A673 (cell line): ENCODE results near the gene UQCC3. TPM values are rescaled to one million over a fixed set of nuclear protein-coding genes. Genes with fewer than 3 reads are reported as not detected.
A peak's percentile ranks its signal among the peaks of the same experiment; 100 is the strongest.

Experiments used
- BruUV-seq: library from RNA; stranded (reverse); fragments of 400-500 nt; replicated peaks from 2 replicates; lab custom pipeline; 2021; lab: Mats Ljungman, UMichigan
- CTCF ChIA-PET: fragments of 300-600 bp; sonication (Branson Sonifier 250); formaldehyde crosslinking; loops from one replicate; lab custom pipeline; 2022; ENCODE audit warnings: antibody characterized with exemption; lab: Charles Lee
- POLR2A ChIA-PET: fragments of 300-600 bp; sonication (Branson Sonifier 250); formaldehyde crosslinking; loops from one replicate; lab custom pipeline; 2022; ENCODE audit warnings: antibody characterized with exemption; ENCODE audit not compliant: low non-redundant PET; lab: Charles Lee
- DNase-seq: peaks from one replicate; pipeline ENCODE4 v3.0.0-alpha.2; 2015; ENCODE audit warnings: low spot score
- H3K27ac ChIP-seq: fragments of 200-600 bp; sonication (generic); 2 replicates; pipeline ENCODE4 v1.5.1; 2016; ENCODE audit warnings: mixed run types, low read depth, mild to moderate bottlenecking, mixed read lengths, antibody characterized with exemption, low read length; ENCODE audit not compliant: poor library complexity, severe bottlenecking
- H3K27me3 ChIP-seq: fragments of 200-600 bp; sonication (generic); replicated peaks from 2 replicates; pipeline ENCODE4 v1.6.1; 2017; ENCODE audit warnings: mixed run types, low read depth, mild to moderate bottlenecking, mixed read lengths, antibody characterized with exemption, low read length; ENCODE audit not compliant: insufficient read depth, poor library complexity
- H3K36me3 ChIP-seq: fragments of 200-600 bp; sonication (generic); 2 replicates; pipeline ENCODE4 v1.6.1; 2016; ENCODE audit warnings: mixed run types, mild to moderate bottlenecking, mixed read lengths, antibody characterized with exemption, low read length; ENCODE audit not compliant: insufficient read depth, poor library complexity, severe bottlenecking
- H3K4me1 ChIP-seq: fragments of 200-600 bp; sonication (generic); 2 replicates; pipeline ENCODE4 v1.6.1; 2017; ENCODE audit warnings: mixed run types, mild to moderate bottlenecking, mixed read lengths, antibody characterized with exemption, low read length; ENCODE audit not compliant: insufficient read depth, poor library complexity, severe bottlenecking
- H3K4me3 ChIP-seq: fragments of 200-600 bp; sonication (generic); 2 replicates; pipeline ENCODE4 v1.5.1; 2016; ENCODE audit warnings: low read depth, mixed run types, mild to moderate bottlenecking, mixed read lengths, low read length; ENCODE audit not compliant: poor library complexity, severe bottlenecking
- H3K9me3 ChIP-seq: fragments of 200-600 bp; sonication (generic); 2 replicates; pipeline ENCODE4 v1.6.1; 2016; ENCODE audit warnings: mixed run types, low read depth, mild to moderate bottlenecking, mixed read lengths, antibody characterized with exemption, low read length; ENCODE audit not compliant: poor library complexity, severe bottlenecking
- CTCF ChIP-seq: fragments of 300-800, 200-600 bp; sonication (generic); conservative IDR thresholded peaks from 2 replicates; pipeline ENCODE4 v1.5.1; 2017; ENCODE audit warnings: low read depth, mild to moderate bottlenecking, antibody characterized with exemption, low read length, moderate library complexity, mixed read lengths
- EZH2 ChIP-seq: fragments of 200-600 bp; sonication (generic); IDR thresholded peaks from 2 replicates; pipeline ENCODE4 v1.6.1; 2017; ENCODE audit warnings: borderline replicate concordance, low read depth, mild to moderate bottlenecking, mixed read lengths, antibody characterized with exemption, low read length; ENCODE audit not compliant: poor library complexity, severe bottlenecking
- intact Hi-C: fragments of 100-400 bp; cut with micrococcal nuclease; formaldehyde crosslinking; loops from one replicate; pipeline ENCODE4 v1.10.0; 2022; ENCODE audit not compliant: unreplicated experiment
- total RNA-seq: library from RNA; stranded (reverse); gene quantifications from 2 replicates; pipeline ENCODE4 v1.2.3, GENCODE V29; 2021

Gene UQCC3
- total RNA-seq, 1 experiment from 2014 or later = 28.0 TPM

GRCh38 chr11:62664405-62665074, 6.9 kb upstream of the UQCC3 start:
- peak overlapping the region; percentile 88 for H3K27ac ChIP-seq
- H3K36me3 ChIP-seq = peaks cover 44% of the 10 kb centered on the region
- peak overlapping the region; percentile 91 for H3K4me3 ChIP-seq
- H3K27me3 ChIP-seq = no peaks in the 10 kb centered on the region
- TF ChIP-seq CTCF = no peak
- no peak for TF ChIP-seq EZH2
- ChIA-PET POLR2A (interaction anchor here (0.5 to 1.8 kb wide), 14 partner anchors 8 to 257 kb away, joined by 3 to 17 read pairs (median 5); partner anchors contain the start of genes EEF1G, HNRNPUL2, INTS5 and TUT1), CTCF (interaction anchor here (0.5 to 1.1 kb wide), 2 partner anchors 24 to 270 kb away, joined by 3 to 8 read pairs; no protein-coding TSS in a partner anchor)
- BruUV-seq = TSS peak; percentile 56
- no peaks in the 10 kb centered on the region for H3K9me3 ChIP-seq
- intact Hi-C loops = loop anchor here (1.0 kb wide), 1 partner anchor 15 kb away; the partner anchor contains the start of gene UBXN1
- peak; percentile 83 for DNase-seq
- H3K4me1 ChIP-seq = peaks cover 15% of the 10 kb centered on the region

GRCh38 chr11:62665075-62665598, 6.3 kb upstream of the UQCC3 start, which contains the start of the genes C11orf98 and CSKMT:
Gene C11orf98, minus strand, starts transcription at chr11:62665210. Its CDS starts 41 bp downstream, at chr11:62665169.
Gene CSKMT, plus strand, starts transcription at chr11:62665312. Its CDS starts 568 bp downstream, at chr11:62665880.
- ChIA-PET POLR2A (interaction anchor here (0.5 to 1.8 kb wide), 16 partner anchors 8 to 325 kb away, joined by 3 to 17 read pairs (median 5); partner anchors contain the start of genes EEF1G, HNRNPUL2, INTS5 and TUT1), CTCF (interaction anchor here (0.5 to 1.1 kb wide), 2 partner anchors 24 to 270 kb away, joined by 3 to 8 read pairs; no protein-coding TSS in a partner anchor)
- TSS peak; percentile 78 for BruUV-seq
- Histone ChIP-seq H3K4me3 (peak within 1 kb of the TSS; percentile 91), H3K9me3 (no peaks in the 10 kb centered on the region), H3K27ac (peak within 1 kb of the TSS; percentile 88), H3K27me3 (no peaks in the 10 kb centered on the region), H3K4me1 (peaks cover 15% of the 10 kb centered on the region), H3K36me3 (peaks cover 44% of the 10 kb centered on the region)
- intact Hi-C loops = loop anchor here (1.0 kb wide), 1 partner anchor 14 kb away; the partner anchor contains the start of gene UBXN1
- TF ChIP-seq CTCF (no peak), EZH2 (no peak)
- DNase-seq = peak; percentile 97

- H3K27me3 ChIP-seq = no peaks in the 10 kb centered on the region
- ChIA-PET CTCF (interaction anchor here (0.6 to 1.1 kb wide), 2 partner anchors 66 to 271 kb away, joined by 3 to 9 read pairs; no protein-coding TSS in a partner anchor), POLR2A (interaction anchor here (0.6 to 1.8 kb wide), 11 partner anchors 9 to 326 kb away, joined by 3 to 13 read pairs (median 5); partner anchors contain the start of genes HNRNPUL2, INTS5, TUT1 and ZBTB3)
- intact Hi-C loops = loop anchor here (1.0 kb wide), 1 partner anchor 14 kb away; the partner anchor contains the start of gene UBXN1
- TF ChIP-seq CTCF = no peak
- no peak for TF ChIP-seq EZH2
- DNase-seq = no peak
- no peaks in the 10 kb centered on the region for H3K9me3 ChIP-seq
- H3K4me1 ChIP-seq = peaks cover 15% of the 10 kb centered on the region
- peaks cover 44% of the 10 kb centered on the region for H3K36me3 ChIP-seq
- H3K27ac ChIP-seq = peak overlapping the region; percentile 88
- BruUV-seq = no TSS peak
- peak overlapping the region; percentile 91 for H3K4me3 ChIP-seq
Observed at GRCh38 chr11:62665599-62666258, 5.7 kb upstream of the UQCC3 start.
